IgD-negative memory B cell (primary cell): ENCODE measurements around the gene EXOC7. TPM values are rescaled to one million over a fixed set of nuclear protein-coding genes. Genes with fewer than 3 reads are reported as not detected.
A peak's percentile ranks its signal among the peaks of the same experiment; 100 is the strongest.

ENCODE experiments used
- H3K27ac Mint-ChIP-seq, 3 donors: one replicate each; pipeline ENCODE4 v1.8.0; 2020 to 2022; ENCODE audit warnings: mild to moderate bottlenecking in 3 of 3, mixed read lengths in 3 of 3, moderate library complexity in 1 of 3
- H3K27me3 Mint-ChIP-seq: one replicate; pipeline ENCODE4 v1.8.0; 2021; ENCODE audit warnings: mixed read lengths
- H3K36me3 Mint-ChIP-seq: one replicate; pipeline ENCODE4 v1.8.0; 2020; ENCODE audit warnings: mild to moderate bottlenecking, mixed read lengths
- H3K4me1 Mint-ChIP-seq, 3 donors: one replicate each; pipeline ENCODE4 v1.8.0; 2020 to 2022; ENCODE audit warnings: mixed read lengths in 3 of 3, mild to moderate bottlenecking in 1 of 3
- H3K4me3 Mint-ChIP-seq, 4 donors: one replicate each; pipeline ENCODE4 v1.8.0; 2020 to 2022; ENCODE audit warnings: mild to moderate bottlenecking in 4 of 4, mixed read lengths in 4 of 4, moderate library complexity in 3 of 4
- H3K9me3 Mint-ChIP-seq, 3 donors: one replicate each; pipeline ENCODE4 v1.8.0; 2020 to 2021; ENCODE audit warnings: mixed read lengths in 3 of 3, mild to moderate bottlenecking in 1 of 3
- polyA plus RNA-seq: library from polyadenylated mRNA; unstranded; fragments of 300-500 nt; fragmentation: Illumina TruSeq; gene quantifications from one replicate; pipeline ENCODE4 v1.2.3, GENCODE V29; 2021

EXOC7 gene
- polyA plus RNA-seq, 1 donor from 2014 or later = 52.7 TPM

DNA sequence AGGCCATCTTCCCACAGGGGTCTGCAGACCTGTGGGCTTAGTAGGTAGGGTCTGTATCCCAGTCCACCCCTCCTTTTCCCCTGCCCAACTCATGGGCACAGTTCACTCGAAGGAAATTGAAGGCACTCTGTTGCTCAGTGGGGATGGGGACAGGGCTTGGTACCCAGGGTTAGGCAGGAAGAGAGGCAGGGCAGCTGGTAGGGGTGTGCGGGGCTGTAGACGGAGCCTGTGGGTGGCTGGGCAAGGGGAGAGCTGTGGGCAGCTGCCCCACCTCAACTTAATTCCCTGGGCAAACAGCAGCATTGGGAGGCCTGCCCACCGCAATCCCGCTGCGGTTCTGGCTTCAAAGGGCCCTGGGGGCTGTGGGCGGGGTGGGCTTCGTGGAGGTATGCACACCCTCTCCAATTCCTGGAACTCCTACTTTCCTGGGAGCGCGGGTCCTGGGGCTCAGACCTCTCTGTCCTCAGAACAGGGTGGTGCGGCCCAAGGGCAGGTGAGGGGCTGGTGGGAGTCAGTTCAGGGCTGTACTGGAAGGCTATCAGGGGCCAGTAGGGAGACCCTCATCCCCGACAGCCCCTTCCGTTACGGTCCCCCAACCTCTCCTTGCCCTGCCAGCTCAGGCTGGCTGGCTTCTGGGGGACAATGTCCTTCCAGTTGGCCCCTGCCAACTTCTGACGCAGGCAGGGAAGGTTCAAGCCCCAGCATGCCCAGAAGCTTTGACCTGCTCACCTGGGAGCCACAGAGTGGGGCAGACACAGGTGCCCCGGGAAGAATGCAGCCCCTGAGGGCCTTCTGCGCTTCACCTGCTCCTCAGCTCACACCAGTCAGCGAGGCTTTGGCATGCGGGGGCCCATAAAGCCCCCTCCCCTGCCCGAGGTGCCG is 28.3 kb upstream of the EXOC7 start:
- peaks cover 11% of the 10 kb centered on the region for H3K27me3 Mint-ChIP-seq
- H3K36me3 Mint-ChIP-seq = peaks cover 3% of the 10 kb centered on the region
- H3K9me3 Mint-ChIP-seq = no peaks in the 10 kb centered on the region
- H3K27ac Mint-ChIP-seq = no peak overlapping the region
- H3K4me1 Mint-ChIP-seq = peaks cover 0 to 6% (median 4%) of the 10 kb centered on the region in 3 donors
- H3K4me3 Mint-ChIP-seq = no peak overlapping the region

DNA sequence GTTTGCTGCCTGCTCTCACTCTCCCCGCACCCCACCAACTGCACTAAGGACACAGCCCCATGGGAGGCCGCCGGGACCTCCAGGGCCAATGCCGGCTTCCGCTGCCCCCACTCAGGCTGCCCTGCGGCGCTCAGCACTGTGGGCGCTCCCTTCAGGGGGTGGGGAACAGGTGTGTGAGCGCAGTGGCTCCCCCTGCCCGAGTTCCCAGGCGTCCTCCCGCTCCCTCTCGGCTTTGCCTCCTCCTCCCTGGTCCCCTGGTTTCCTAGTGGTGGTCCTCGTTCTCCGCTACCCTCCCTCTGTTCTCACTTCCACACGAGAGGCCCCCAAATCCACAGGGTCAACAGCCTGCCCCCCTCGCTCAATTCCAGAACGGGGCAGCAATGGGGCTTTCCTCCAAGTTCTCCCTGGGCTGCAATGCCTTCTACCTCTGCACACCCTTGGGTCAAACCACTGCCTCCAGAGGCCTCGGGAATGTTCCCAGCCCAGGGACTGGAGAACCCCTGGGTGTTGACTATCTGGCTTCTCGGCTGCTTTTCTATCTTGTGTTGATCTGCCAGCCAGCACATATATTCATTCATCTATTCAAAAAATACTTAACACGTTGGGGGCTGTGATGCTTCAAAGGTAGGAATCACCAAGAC is 27.6 kb upstream of the EXOC7 start:
- Mint-ChIP-seq H3K27ac (no peak overlapping the region), H3K9me3 (no peaks in the 10 kb centered on the region), H3K4me3 (no peak overlapping the region), H3K36me3 (peaks cover 3% of the 10 kb centered on the region), H3K27me3 (peaks cover 11% of the 10 kb centered on the region), H3K4me1 (peaks cover 0 to 5% (median 4%) of the 10 kb centered on the region in 3 donors)

DNA sequence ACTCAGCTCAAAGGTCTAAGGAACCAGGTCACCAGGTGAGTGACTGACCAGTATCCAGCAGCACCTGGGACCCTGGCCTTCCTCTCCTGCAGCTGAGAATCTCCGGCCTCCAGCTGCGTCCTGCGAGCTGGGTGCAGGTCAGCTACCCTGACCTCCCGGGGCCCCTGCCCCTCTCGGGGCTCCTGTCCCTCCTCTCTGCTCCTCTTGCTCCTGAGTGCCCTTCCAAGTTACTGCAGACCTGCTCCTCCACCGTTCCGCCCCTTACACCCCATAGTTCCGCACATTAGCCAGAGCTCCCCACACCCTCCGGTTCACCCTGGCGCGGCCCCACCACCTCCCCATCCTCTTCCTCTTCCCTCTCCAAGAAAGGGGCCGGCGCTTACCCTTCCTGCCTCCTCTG is 26.9 kb upstream of the EXOC7 start:
- Mint-ChIP-seq H3K27ac (no peak overlapping the region), H3K4me1 (peaks cover 0 to 5% (median 4%) of the 10 kb centered on the region in 3 donors), H3K36me3 (peaks cover 3% of the 10 kb centered on the region), H3K4me3 (no peak overlapping the region), H3K9me3 (no peaks in the 10 kb centered on the region), H3K27me3 (peaks cover 11% of the 10 kb centered on the region)

DNA sequence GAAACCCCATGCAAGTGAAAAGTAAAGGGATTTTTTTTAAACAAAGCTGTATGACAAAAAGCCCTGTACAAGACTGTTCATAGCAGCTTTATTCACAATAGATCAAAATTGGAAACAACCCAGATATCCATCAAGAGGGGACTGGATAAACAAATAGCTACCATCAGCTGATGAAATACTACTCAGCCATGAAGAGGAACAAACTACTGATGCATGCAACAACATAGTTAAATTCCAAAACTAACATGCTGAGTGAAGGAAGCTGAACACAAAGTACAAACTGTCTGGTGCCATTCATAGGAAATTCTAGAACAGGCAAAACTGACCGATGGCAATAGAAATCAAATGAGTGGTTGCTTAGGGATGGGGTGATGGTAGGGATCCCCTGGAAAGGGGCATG is 22.3 kb upstream of the EXOC7 start:
- no peak overlapping the region for H3K4me3 Mint-ChIP-seq
- H3K9me3 Mint-ChIP-seq = no peaks in the 10 kb centered on the region
- H3K4me1 Mint-ChIP-seq = peaks cover 0 to 12% (median 6%) of the 10 kb centered on the region in 3 donors
- peak overlapping the region in 1 of 3 donors; percentile 31 for H3K27ac Mint-ChIP-seq
- H3K36me3 Mint-ChIP-seq = no peaks in the 10 kb centered on the region
- H3K27me3 Mint-ChIP-seq = no peaks in the 10 kb centered on the region

DNA sequence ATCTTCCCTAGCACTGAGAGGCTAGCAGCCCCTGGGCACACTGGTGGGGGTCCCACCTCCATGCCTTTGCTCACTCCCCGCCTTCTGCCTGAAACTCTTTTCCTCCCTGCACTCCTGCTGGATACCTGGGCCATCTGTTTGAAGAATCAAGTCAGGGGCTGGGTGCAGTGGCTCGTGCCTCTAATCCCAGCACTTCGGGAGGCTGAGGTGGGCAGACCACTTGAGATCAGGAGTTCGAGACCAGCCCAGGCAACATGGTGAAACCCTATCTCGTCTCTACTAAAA is 21.7 kb upstream of the EXOC7 start:
- Mint-ChIP-seq H3K9me3 (no peaks in the 10 kb centered on the region), H3K27me3 (no peaks in the 10 kb centered on the region), H3K4me3 (no peak overlapping the region), H3K27ac (peak overlapping the region in 1 of 3 donors; percentile 31), H3K36me3 (no peaks in the 10 kb centered on the region), H3K4me1 (peaks cover 0 to 12% (median 6%) of the 10 kb centered on the region in 3 donors)

DNA sequence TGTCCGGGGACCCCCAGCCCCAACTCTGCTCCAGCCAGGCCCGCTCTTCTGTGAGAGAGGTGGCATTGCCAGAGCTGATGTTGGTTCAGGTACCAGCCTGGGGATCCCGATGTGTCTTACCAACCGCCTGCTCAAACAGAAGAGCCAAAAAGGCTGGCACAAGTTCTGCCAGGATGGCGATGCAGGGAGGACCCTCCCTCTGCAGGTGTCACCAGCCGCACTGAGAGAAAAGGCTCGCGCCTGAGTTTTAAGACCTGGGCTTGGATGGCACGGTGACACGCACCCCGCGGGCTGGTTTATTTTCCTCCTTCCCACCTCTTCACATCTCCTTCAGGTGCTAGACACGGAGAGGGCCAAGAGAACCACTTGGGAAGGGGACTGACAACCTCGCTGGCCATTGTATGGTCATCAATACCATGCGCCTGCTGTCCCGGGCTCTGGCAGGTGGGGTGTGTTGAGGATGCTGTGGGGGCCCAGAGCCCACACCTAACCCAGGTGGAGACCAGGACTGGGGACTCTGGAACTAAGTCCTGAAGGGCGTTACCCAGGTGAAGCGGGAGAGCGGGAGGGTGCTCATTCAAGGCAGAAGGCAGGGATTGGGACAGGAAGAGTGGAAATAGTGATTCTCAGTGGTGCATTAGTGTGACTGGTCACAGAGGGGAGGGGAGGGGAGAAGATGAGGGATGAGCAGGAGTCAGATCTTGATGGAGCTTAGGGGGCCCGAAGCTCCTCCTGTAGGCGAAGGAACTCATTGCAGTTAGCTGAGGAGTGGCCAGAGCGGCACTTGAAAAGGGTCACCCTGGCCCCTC is 21.2 kb upstream of the EXOC7 start:
- H3K4me3 Mint-ChIP-seq = no peak overlapping the region
- H3K27me3 Mint-ChIP-seq = no peaks in the 10 kb centered on the region
- H3K9me3 Mint-ChIP-seq = no peaks in the 10 kb centered on the region
- H3K36me3 Mint-ChIP-seq = no peaks in the 10 kb centered on the region
- peak overlapping the region in 1 of 3 donors; percentile 31 for H3K27ac Mint-ChIP-seq
- H3K4me1 Mint-ChIP-seq = peaks cover 0 to 12% (median 6%) of the 10 kb centered on the region in 3 donors

GRCh38 chr17:76123749-76124581 is 20.4 kb upstream of the EXOC7 start:
- H3K4me1 Mint-ChIP-seq = peaks cover 0 to 12% (median 6%) of the 10 kb centered on the region in 3 donors
- no peak overlapping the region for H3K27ac Mint-ChIP-seq
- H3K4me3 Mint-ChIP-seq = peak overlapping the region in 1 of 4 donors; percentile 47
- no peaks in the 10 kb centered on the region for H3K27me3 Mint-ChIP-seq
- H3K36me3 Mint-ChIP-seq = no peaks in the 10 kb centered on the region
- H3K9me3 Mint-ChIP-seq = no peaks in the 10 kb centered on the region

DNA sequence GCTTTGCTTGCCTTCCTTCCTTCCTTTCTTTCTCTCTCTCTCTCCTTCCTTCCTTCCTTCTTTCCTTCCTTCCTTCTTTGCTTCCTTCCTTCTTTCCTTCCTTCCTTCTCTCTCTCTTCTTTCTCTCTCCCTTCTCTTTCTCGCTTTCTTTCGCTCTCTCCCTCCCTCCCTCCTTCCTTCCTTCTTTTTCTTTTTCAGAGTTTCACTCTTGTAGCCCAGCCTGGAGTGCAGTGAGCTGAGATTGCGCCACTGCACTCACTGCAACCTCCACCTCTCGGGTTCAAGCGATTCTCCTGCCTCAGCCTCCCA is 19.6 kb upstream of the EXOC7 start:
- no peaks in the 10 kb centered on the region for H3K9me3 Mint-ChIP-seq
- peaks cover 0 to 12% (median 6%) of the 10 kb centered on the region in 3 donors for H3K4me1 Mint-ChIP-seq
- H3K36me3 Mint-ChIP-seq = no peaks in the 10 kb centered on the region
- peak overlapping the region in 2 of 4 donors; percentile 31 to 67 for H3K4me3 Mint-ChIP-seq
- no peaks in the 10 kb centered on the region for H3K27me3 Mint-ChIP-seq
- no peak overlapping the region for H3K27ac Mint-ChIP-seq

GRCh38 chr17:76122431-76123190 is 19.0 kb upstream of the EXOC7 start:
- Mint-ChIP-seq H3K36me3 (no peaks in the 10 kb centered on the region), H3K27me3 (no peaks in the 10 kb centered on the region), H3K4me3 (peak overlapping the region in 3 of 4 donors; percentile 63 to 68 (median 63)), H3K27ac (peak overlapping the region in 2 of 3 donors; percentile 25 to 78), H3K9me3 (no peaks in the 10 kb centered on the region), H3K4me1 (peaks cover 0 to 12% (median 6%) of the 10 kb centered on the region in 3 donors)

DNA sequence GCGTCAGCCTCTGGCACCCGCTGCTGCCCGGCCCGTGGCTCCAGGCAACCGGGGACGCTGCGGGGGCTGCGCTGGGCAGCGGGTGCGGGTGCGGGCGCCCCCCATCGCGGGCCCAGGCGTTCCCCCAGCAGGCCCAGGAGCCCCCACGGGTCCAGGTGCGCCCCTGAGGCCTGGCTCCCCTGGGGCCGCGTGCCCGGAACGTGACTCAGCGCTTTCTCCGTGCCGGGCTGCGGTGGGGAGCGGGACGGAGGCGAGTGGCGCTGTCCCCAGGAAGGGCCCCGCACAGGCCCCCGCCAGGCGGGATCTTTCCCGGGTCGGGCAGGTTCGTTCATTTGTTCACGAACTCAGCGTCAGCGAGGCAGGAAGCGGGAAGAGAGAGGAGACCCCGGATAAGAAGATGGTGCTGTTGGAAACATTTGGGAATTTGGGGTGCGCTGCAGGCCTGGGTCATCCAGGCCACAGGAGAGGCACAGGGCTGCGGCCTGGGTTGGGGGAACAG is 18.4 kb upstream of the EXOC7 start:
- H3K9me3 Mint-ChIP-seq = no peaks in the 10 kb centered on the region
- H3K4me3 Mint-ChIP-seq = peak overlapping the region in 2 of 4 donors; percentile 63 to 68
- H3K36me3 Mint-ChIP-seq = no peaks in the 10 kb centered on the region
- H3K4me1 Mint-ChIP-seq = peaks cover 0 to 12% (median 4%) of the 10 kb centered on the region in 3 donors
- H3K27me3 Mint-ChIP-seq = no peaks in the 10 kb centered on the region
- peak overlapping the region in 2 of 3 donors; percentile 25 to 78 for H3K27ac Mint-ChIP-seq

DNA sequence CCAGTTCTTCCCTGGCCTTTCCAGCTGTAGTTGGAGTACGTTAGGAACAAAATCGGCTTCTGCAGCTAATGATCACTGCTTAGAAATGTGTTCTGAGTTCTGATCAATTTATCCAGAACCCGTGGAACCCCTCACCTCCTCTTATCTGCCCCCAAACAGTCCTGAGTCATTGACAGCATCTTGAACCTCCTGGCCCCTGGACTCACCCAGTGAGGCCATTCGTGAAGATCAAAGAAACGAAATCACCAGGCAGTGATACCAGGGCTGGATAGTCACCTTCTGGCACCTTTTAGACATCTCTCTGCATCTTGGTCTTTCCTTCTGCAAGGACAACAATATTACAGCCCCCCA is 17.0 kb upstream of the EXOC7 start:
- no peaks in the 10 kb centered on the region for H3K9me3 Mint-ChIP-seq
- no peaks in the 10 kb centered on the region for H3K36me3 Mint-ChIP-seq
- no peak overlapping the region for H3K27ac Mint-ChIP-seq
- H3K4me1 Mint-ChIP-seq = peaks cover 0 to 12% (median 4%) of the 10 kb centered on the region in 3 donors
- no peaks in the 10 kb centered on the region for H3K27me3 Mint-ChIP-seq
- H3K4me3 Mint-ChIP-seq = no peak overlapping the region

GRCh38 chr17:76119409-76120371 is 16.1 kb upstream of the EXOC7 start:
- peaks cover 0 to 11% (median 4%) of the 10 kb centered on the region in 3 donors for H3K4me1 Mint-ChIP-seq
- H3K27me3 Mint-ChIP-seq = no peaks in the 10 kb centered on the region
- peak overlapping the region in 1 of 3 donors; percentile 39 for H3K27ac Mint-ChIP-seq
- no peaks in the 10 kb centered on the region for H3K9me3 Mint-ChIP-seq
- H3K4me3 Mint-ChIP-seq = no peak overlapping the region
- H3K36me3 Mint-ChIP-seq = no peaks in the 10 kb centered on the region
